DOHH2 (cell line): ENCODE results near the gene ITCH.

Source experiments
- EZH2phosphoT487 ChIP-seq: fragments of 200-600 bp; sonication (generic); IDR thresholded peaks from 2 replicates; pipeline ENCODE4 v1.6.1; 2017; ENCODE audit warnings: borderline replicate concordance, mild to moderate bottlenecking, antibody characterized with exemption, low read length, moderate library complexity, mixed read lengths
- TF ChIP-seq, protein P1 (sequence below): fragments of 200-600 bp; sonication (generic); IDR thresholded peaks from one replicate; pipeline ENCODE4 v1.5.1; 2014; ENCODE audit warnings: antibody characterized with exemption, mild to moderate bottlenecking, low read depth, low read length; ENCODE audit not compliant: poor library complexity, severe bottlenecking

GRCh38 chr20:34403908-34404307 is 40.8 kb downstream of the ITCH start:
- TF ChIP-seq, protein P1, sequence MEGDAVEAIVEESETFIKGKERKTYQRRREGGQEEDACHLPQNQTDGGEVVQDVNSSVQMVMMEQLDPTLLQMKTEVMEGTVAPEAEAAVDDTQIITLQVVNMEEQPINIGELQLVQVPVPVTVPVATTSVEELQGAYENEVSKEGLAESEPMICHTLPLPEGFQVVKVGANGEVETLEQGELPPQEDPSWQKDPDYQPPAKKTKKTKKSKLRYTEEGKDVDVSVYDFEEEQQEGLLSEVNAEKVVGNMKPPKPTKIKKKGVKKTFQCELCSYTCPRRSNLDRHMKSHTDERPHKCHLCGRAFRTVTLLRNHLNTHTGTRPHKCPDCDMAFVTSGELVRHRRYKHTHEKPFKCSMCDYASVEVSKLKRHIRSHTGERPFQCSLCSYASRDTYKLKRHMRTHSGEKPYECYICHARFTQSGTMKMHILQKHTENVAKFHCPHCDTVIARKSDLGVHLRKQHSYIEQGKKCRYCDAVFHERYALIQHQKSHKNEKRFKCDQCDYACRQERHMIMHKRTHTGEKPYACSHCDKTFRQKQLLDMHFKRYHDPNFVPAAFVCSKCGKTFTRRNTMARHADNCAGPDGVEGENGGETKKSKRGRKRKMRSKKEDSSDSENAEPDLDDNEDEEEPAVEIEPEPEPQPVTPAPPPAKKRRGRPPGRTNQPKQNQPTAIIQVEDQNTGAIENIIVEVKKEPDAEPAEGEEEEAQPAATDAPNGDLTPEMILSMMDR = no peak
- TF ChIP-seq EZH2phosphoT487 = no peak
